ENCODE measurements around the gene MMS19. TPM values are rescaled to one million over a fixed set of nuclear protein-coding genes. Genes with fewer than 3 reads are reported as not detected.
"Not testable (repeated sequence)": the region's sequence is repeated elsewhere in the genome, so short reads cannot be mapped to it uniquely, and the experiment has no call there.

The MMS19 gene
- polyA plus RNA-seq, 3 donors = 23.2 to 74.5 (median 29.2) TPM

DNA sequence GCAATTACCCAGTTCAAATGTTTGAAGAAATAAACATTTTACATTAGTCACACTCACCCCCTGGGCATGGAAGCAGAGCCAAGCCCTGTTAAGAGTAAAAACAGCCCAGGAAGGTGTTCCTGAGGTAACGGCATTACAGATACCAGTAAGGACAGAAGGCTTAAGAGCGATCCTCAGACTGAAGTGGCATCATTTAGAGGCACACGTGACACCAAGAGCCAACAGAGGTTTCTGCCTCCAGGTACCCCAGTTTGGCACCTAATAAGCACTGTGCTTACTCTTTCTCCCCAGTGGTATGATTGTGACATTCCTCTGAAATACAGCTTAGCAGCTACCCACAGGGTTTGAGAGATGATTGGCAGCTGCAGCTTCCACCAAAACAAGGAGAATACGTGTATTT is 17.2 kb downstream of the MMS19 start:
- peak overlapping the region in 3 of 7 donors; percentile 10 to 69 (median 10) for H3K27ac Mint-ChIP-seq

DNA sequence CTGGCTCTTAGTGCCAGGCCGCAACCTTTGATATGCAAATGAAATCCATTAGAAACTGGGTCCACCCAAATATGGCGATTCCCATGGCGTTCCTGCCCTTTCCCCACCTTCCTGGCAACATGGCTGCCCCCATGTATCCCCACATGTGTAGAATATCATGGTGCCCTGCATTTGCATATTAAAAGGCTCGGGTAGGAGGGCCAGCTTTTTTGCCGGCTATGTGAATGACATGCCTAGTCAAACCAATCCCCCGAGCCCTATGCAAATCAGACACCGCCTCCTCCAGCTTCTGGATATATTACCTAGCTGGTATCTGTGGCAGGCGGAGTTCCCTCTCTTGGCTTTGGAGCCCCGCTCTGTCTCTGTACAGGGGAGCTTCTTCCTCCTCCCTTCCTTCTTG is 18.3 kb downstream of the MMS19 start:
- Histone ChIP-seq H3K4me2 (replicated peaks; ENCODE audit: extremely low read depth, low read length, poor library complexity, severe bottlenecking) (no peak overlapping the region), H3K27ac (ENCODE audit: low read depth in 1 of 2, low read length in 2 of 2) (no peak overlapping the region), H3K79me2 (ENCODE audit: insufficient read depth, low read length) (peaks cover 14% of the 10 kb centered on the region), H3K27me3 (ENCODE audit: control insufficient read depth in 2 of 2, insufficient read depth in 2 of 2, low read length in 2 of 2) (no peaks in the 10 kb centered on the region), H3K9ac (ENCODE audit: insufficient read depth, low read length, poor library complexity, severe bottlenecking) (no peak overlapping the region), H3K4me1 (ENCODE audit: control insufficient read depth in 1 of 2, insufficient read depth in 2 of 2, low read length in 2 of 2) (no peaks in the 10 kb centered on the region), H3K36me3 (replicated peaks in 1 of 2; ENCODE audit: control insufficient read depth in 1 of 2, insufficient read depth in 2 of 2, low read length in 2 of 2) (peaks cover 65 to 90% of the 10 kb centered on the region in 2 donors), H3K4me3 (replicated peaks in 1 of 3; ENCODE audit: low read depth in 2 of 3, low read length in 3 of 3) (no peak overlapping the region), H4K20me1 (ENCODE audit: insufficient read depth, low read length) (peaks cover 14% of the 10 kb centered on the region), H2AFZ (ENCODE audit: insufficient read depth, low read depth, low read length, poor library complexity, severe bottlenecking) (no peak overlapping the region), H3K9me3 (replicated peaks in 1 of 2; ENCODE audit: control insufficient read depth in 1 of 2, insufficient read depth in 1 of 2, low read length in 2 of 2) (no peaks in the 10 kb centered on the region)
- peaks cover 0 to 2% (median 0%) of the 10 kb centered on the region in 3 donors for H3K27me3 Mint-ChIP-seq (ENCODE audit: low read depth in 3 of 3)
- H3K9me3 Mint-ChIP-seq = no peaks in the 10 kb centered on the region
- H3K4me1 Mint-ChIP-seq = no peaks in the 10 kb centered on the region
- DNase-seq = no peak
- WGBS (ENCODE audit: insufficient coverage) = 78% methylated on average over 6 of the region's 9 CpGs
- peak overlapping the region in 1 of 7 donors; percentile 25 for H3K27ac Mint-ChIP-seq
- peaks cover 65 to 82% of the 10 kb centered on the region in 2 donors for H3K36me3 Mint-ChIP-seq
- H3K4me3 Mint-ChIP-seq = no peak overlapping the region
- intact Hi-C loops (cut with micrococcal nuclease) = no loop called here
- TF ChIP-seq, protein P1, sequence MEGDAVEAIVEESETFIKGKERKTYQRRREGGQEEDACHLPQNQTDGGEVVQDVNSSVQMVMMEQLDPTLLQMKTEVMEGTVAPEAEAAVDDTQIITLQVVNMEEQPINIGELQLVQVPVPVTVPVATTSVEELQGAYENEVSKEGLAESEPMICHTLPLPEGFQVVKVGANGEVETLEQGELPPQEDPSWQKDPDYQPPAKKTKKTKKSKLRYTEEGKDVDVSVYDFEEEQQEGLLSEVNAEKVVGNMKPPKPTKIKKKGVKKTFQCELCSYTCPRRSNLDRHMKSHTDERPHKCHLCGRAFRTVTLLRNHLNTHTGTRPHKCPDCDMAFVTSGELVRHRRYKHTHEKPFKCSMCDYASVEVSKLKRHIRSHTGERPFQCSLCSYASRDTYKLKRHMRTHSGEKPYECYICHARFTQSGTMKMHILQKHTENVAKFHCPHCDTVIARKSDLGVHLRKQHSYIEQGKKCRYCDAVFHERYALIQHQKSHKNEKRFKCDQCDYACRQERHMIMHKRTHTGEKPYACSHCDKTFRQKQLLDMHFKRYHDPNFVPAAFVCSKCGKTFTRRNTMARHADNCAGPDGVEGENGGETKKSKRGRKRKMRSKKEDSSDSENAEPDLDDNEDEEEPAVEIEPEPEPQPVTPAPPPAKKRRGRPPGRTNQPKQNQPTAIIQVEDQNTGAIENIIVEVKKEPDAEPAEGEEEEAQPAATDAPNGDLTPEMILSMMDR (IDR thresholded peaks at IDR 0.05) = no peak

More for the DNA sequence above, 17.2 kb downstream of the MMS19 start:
- TF ChIP-seq, protein P1 (IDR thresholded peaks at IDR 0.05) = no peak
- peaks cover 65 to 80% of the 10 kb centered on the region in 2 donors for H3K36me3 Mint-ChIP-seq
- Histone ChIP-seq H3K9ac (ENCODE audit: insufficient read depth, low read length, poor library complexity, severe bottlenecking) (no peak overlapping the region), H4K20me1 (ENCODE audit: insufficient read depth, low read length) (peaks cover 19% of the 10 kb centered on the region), H3K27ac (ENCODE audit: low read depth in 1 of 2, low read length in 2 of 2) (no peak overlapping the region), H2AFZ (ENCODE audit: insufficient read depth, low read depth, low read length, poor library complexity, severe bottlenecking) (no peak overlapping the region), H3K4me3 (replicated peaks in 1 of 3; ENCODE audit: low read depth in 2 of 3, low read length in 3 of 3) (no peak overlapping the region), H3K4me2 (replicated peaks; ENCODE audit: extremely low read depth, low read length, poor library complexity, severe bottlenecking) (no peak overlapping the region), H3K79me2 (ENCODE audit: insufficient read depth, low read length) (peaks cover 23% of the 10 kb centered on the region), H3K9me3 (replicated peaks in 1 of 2; ENCODE audit: control insufficient read depth in 1 of 2, insufficient read depth in 1 of 2, low read length in 2 of 2) (no peaks in the 10 kb centered on the region), H3K36me3 (replicated peaks in 1 of 2; ENCODE audit: control insufficient read depth in 1 of 2, insufficient read depth in 2 of 2, low read length in 2 of 2) (peaks cover 58 to 86% of the 10 kb centered on the region in 2 donors), H3K4me1 (ENCODE audit: control insufficient read depth in 1 of 2, insufficient read depth in 2 of 2, low read length in 2 of 2) (no peaks in the 10 kb centered on the region), H3K27me3 (ENCODE audit: control insufficient read depth in 2 of 2, insufficient read depth in 2 of 2, low read length in 2 of 2) (no peaks in the 10 kb centered on the region)
- H3K9me3 Mint-ChIP-seq = no peaks in the 10 kb centered on the region
- 100% methylated on average over 3 of the region's 4 CpGs for WGBS (ENCODE audit: insufficient coverage)
- no peak overlapping the region for H3K4me3 Mint-ChIP-seq
- DNase-seq = no peak
- H3K4me1 Mint-ChIP-seq = no peaks in the 10 kb centered on the region
- intact Hi-C loops (cut with micrococcal nuclease) = no loop called here
- H3K27me3 Mint-ChIP-seq (ENCODE audit: low read depth in 3 of 3) = peaks cover 0 to 2% (median 0%) of the 10 kb centered on the region in 3 donors

DNA sequence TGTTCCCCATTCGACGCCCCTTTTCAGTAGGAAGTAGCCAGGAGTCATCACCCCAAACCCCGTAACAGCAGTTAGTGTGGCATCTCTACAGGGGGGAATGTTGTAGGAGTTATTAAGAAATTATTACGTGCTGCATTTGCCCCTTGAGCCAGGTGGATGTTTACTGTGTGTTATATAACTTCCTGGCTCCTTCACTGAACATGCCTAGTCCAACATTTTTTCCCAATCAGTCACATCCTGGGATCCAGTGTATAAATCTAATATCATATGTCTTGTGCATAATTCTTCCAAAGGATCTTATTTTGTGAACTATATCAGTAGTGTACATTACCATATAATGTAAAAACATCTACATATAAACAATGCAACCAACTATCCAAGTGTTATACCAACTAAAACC is 18.8 kb downstream of the MMS19 start:
- H3K4me3 Mint-ChIP-seq; H3K4me2 ChIP-seq (replicated peaks; ENCODE audit: extremely low read depth, low read length, poor library complexity, severe bottlenecking); H3K27ac ChIP-seq (ENCODE audit: low read depth in 1 of 2, low read length in 2 of 2); intact Hi-C loops (cut with micrococcal nuclease); H3K27me3 Mint-ChIP-seq (ENCODE audit: low read depth in 3 of 3); H3K9ac ChIP-seq (ENCODE audit: insufficient read depth, low read length, poor library complexity, severe bottlenecking); H3K27me3 ChIP-seq (ENCODE audit: control insufficient read depth in 2 of 2, insufficient read depth in 2 of 2, low read length in 2 of 2); H3K4me3 ChIP-seq (replicated peaks in 1 of 3; ENCODE audit: low read depth in 2 of 3, low read length in 3 of 3); H3K9me3 Mint-ChIP-seq; DNase-seq; H3K4me1 ChIP-seq (ENCODE audit: control insufficient read depth in 1 of 2, insufficient read depth in 2 of 2, low read length in 2 of 2); H3K4me1 Mint-ChIP-seq; H2AFZ ChIP-seq (ENCODE audit: insufficient read depth, low read depth, low read length, poor library complexity, severe bottlenecking); H3K9me3 ChIP-seq (replicated peaks in 1 of 2; ENCODE audit: control insufficient read depth in 1 of 2, insufficient read depth in 1 of 2, low read length in 2 of 2); H3K79me2 ChIP-seq (ENCODE audit: insufficient read depth, low read length): not testable (repeated sequence)
- peaks cover 14% of the 10 kb centered on the region for H4K20me1 ChIP-seq (ENCODE audit: insufficient read depth, low read length)
- peaks cover 70 to 90% of the 10 kb centered on the region in 2 donors for H3K36me3 ChIP-seq (replicated peaks in 1 of 2; ENCODE audit: control insufficient read depth in 1 of 2, insufficient read depth in 2 of 2, low read length in 2 of 2)
- 100% methylated on average over 2 of the region's 4 CpGs for WGBS (ENCODE audit: insufficient coverage)
- H3K27ac Mint-ChIP-seq = peak overlapping the region in 1 of 7 donors; percentile 78
- peaks cover 70 to 88% of the 10 kb centered on the region in 2 donors for H3K36me3 Mint-ChIP-seq

Data from CD14-positive monocyte (primary cell).